Measurements from ENCODE around the gene EYS.

EYS gene

DNA sequence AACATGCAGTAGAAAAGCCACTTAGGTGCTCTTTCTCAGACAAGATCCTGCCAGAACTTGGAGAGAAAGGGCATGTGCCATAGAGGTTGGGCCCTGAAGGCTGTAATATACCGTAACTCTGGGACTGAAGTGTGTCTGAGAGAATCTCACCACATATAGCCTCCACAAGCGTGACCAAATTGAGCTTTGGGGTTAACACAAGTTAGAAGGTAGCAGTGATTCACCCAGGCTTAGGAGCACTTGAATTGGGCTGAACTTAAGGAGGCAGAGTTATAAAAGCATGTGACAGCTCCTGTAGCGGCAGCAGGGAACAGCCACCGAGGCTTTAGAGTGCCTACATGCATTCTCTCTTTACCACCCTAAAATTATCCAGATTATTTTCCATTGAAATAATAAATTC is 1709.8 kb downstream of the EYS start:
- no peak for TF ChIP-seq FOXP2 (optimal IDR thresholded peaks at IDR 0.05; ENCODE audit: borderline replicate concordance, extremely low read depth, extremely low read length, insufficient read depth)
- no peak for TF ChIP-seq SIN3A (IDR thresholded peaks at IDR 0.05; ENCODE audit: borderline replicate concordance, insufficient read depth, low read length)
- no peak for TF ChIP-seq REST (IDR thresholded peaks at IDR 0.05; ENCODE audit: insufficient read depth in 1 of 2, low read depth in 2 of 2, low read length in 2 of 2)
- TF ChIP-seq POLR2AphosphoS5 (IDR thresholded peaks at IDR 0.05; ENCODE audit: low read depth, low read length) = no peak
- no peak for TF ChIP-seq TAF1 (IDR thresholded peaks at IDR 0.05; ENCODE audit: borderline replicate concordance, insufficient read depth, low read length)

DNA sequence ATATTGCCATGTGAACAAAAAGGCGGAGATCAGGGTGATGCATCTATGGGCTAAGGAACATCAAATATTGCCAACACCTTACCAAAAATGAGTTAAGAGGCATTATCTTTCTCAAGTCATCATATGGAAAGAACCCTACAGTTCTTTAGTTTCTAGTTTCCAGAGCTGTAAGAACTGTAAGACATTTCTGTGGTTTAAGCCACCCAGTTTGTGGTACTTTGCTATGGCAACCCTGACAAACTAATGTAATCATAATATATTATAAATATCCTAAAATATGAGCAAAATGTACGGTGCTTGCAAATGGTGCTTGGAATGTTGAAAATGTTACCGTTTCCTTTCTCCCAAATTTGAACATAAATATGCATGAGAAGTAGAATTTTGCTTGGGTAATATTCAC is 1721.8 kb downstream of the EYS start:
- TF ChIP-seq TAF1 (IDR thresholded peaks at IDR 0.05; ENCODE audit: borderline replicate concordance, insufficient read depth, low read length) (no peak), FOXP2 (optimal IDR thresholded peaks at IDR 0.05; ENCODE audit: borderline replicate concordance, extremely low read depth, extremely low read length, insufficient read depth) (no peak), SIN3A (IDR thresholded peaks at IDR 0.05; ENCODE audit: borderline replicate concordance, insufficient read depth, low read length) (no peak), REST (IDR thresholded peaks at IDR 0.05; ENCODE audit: insufficient read depth in 1 of 2, low read depth in 2 of 2, low read length in 2 of 2) (no peak), POLR2AphosphoS5 (IDR thresholded peaks at IDR 0.05; ENCODE audit: low read depth, low read length) (no peak)

DNA sequence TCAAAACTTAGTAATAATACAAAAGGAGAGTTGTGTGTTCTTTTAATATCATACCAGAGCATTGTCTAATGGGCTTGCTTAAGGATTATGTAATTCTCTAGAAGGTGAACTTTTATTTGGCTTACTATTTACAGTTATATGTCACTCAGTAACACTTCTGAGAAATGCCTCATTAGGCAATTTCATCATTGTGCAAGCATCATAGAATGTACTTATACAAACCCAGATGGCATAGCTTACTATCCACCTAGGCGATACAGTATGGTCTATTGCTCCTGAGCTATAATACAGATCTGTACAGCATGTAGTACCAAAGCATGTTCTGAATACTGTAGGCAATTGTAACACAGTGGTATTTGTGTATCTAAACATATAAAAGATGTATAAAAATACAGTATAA is 1731.3 kb downstream of the EYS start:
- TF ChIP-seq TAF1 (IDR thresholded peaks at IDR 0.05; ENCODE audit: borderline replicate concordance, insufficient read depth, low read length) = no peak
- no peak for TF ChIP-seq SIN3A (IDR thresholded peaks at IDR 0.05; ENCODE audit: borderline replicate concordance, insufficient read depth, low read length)
- no peak for TF ChIP-seq POLR2AphosphoS5 (IDR thresholded peaks at IDR 0.05; ENCODE audit: low read depth, low read length)
- no peak for TF ChIP-seq REST (IDR thresholded peaks at IDR 0.05; ENCODE audit: insufficient read depth in 1 of 2, low read depth in 2 of 2, low read length in 2 of 2)
- no peak for TF ChIP-seq FOXP2 (optimal IDR thresholded peaks at IDR 0.05; ENCODE audit: borderline replicate concordance, extremely low read depth, extremely low read length, insufficient read depth)

DNA sequence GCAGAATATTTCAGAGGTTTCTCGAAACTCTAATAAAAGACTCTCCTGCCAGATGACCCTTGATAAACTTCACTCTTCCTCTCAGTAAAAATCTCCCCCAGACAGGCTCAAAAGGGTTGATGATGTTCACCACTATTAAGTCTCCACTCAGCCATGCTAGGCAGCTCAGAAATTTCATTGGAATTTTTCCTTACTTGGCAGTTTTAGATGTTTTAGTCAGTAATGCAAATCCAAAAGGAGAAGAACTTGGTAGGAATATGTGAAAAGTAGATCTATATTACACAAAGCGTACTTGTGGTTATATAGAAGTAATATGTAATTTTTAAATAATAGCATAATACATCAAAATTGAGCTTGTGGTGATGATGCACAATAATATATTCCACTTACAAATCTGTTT is 1738.4 kb downstream of the EYS start:
- TF ChIP-seq TAF1 (IDR thresholded peaks at IDR 0.05; ENCODE audit: borderline replicate concordance, insufficient read depth, low read length) (no peak), REST (IDR thresholded peaks at IDR 0.05; ENCODE audit: insufficient read depth in 1 of 2, low read depth in 2 of 2, low read length in 2 of 2) (no peak), FOXP2 (optimal IDR thresholded peaks at IDR 0.05; ENCODE audit: borderline replicate concordance, extremely low read depth, extremely low read length, insufficient read depth) (no peak), SIN3A (IDR thresholded peaks at IDR 0.05; ENCODE audit: borderline replicate concordance, insufficient read depth, low read length) (no peak), POLR2AphosphoS5 (IDR thresholded peaks at IDR 0.05; ENCODE audit: low read depth, low read length) (no peak)

DNA sequence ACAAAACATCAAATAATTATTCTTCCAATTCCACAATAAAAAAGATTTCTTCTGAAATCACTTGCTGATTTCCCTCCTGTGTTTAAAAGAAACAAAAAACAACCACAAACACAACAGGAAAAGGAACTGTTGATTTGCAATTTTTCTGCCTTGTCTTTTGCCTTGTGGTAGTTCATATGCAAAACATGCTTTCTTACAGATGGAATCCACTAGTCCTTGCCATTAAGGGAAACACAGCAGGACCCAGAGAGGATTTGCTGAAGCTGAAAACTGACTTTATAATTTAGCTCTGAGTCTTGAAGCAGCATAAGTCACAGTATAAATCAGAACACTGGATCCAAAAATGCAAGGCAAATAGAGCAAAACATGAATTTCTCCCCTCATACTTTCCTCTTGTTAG is 1742.7 kb downstream of the EYS start:
- no peak for TF ChIP-seq POLR2AphosphoS5 (IDR thresholded peaks at IDR 0.05; ENCODE audit: low read depth, low read length)
- TF ChIP-seq TAF1 (IDR thresholded peaks at IDR 0.05; ENCODE audit: borderline replicate concordance, insufficient read depth, low read length) = no peak
- no peak for TF ChIP-seq FOXP2 (optimal IDR thresholded peaks at IDR 0.05; ENCODE audit: borderline replicate concordance, extremely low read depth, extremely low read length, insufficient read depth)
- no peak for TF ChIP-seq REST (IDR thresholded peaks at IDR 0.05; ENCODE audit: insufficient read depth in 1 of 2, low read depth in 2 of 2, low read length in 2 of 2)
